Spinal cord (tissue), 10 donors: ENCODE data around the gene SOS1. TPM values are rescaled to one million over a fixed set of nuclear protein-coding genes. Genes with fewer than 3 reads are reported as not detected.
A peak's percentile ranks its signal among the peaks of the same experiment; 100 is the strongest.

Source experiments
- DNase-seq, 6 donors: peaks; one replicate each; pipeline versions ENCODE4 v3.0.0 to v3.0.0-alpha.2; 2013 to 2015; ENCODE audit warnings: low spot score in 6 of 6, low read depth in 4 of 6
- H3K27ac ChIP-seq: one replicate; pipeline ENCODE4 v1.5.1; 2013; ENCODE audit warnings: low read depth, low read length, control low read depth
- H3K27me3 ChIP-seq: one replicate; pipeline ENCODE4 v1.6.1; 2013; ENCODE audit warnings: low read length; ENCODE audit not compliant: control insufficient read depth, insufficient read depth
- H3K36me3 ChIP-seq: one replicate; pipeline ENCODE4 v1.6.1; 2013; ENCODE audit warnings: low read length; ENCODE audit not compliant: control insufficient read depth, insufficient read depth
- H3K4me1 ChIP-seq: one replicate; pipeline ENCODE4 v1.6.1; 2013; ENCODE audit warnings: low read length; ENCODE audit not compliant: control insufficient read depth, insufficient read depth
- H3K4me3 ChIP-seq: one replicate; pipeline ENCODE4 v1.5.1; 2013; ENCODE audit warnings: low read depth, low read length, control low read depth
- H3K9me3 ChIP-seq: one replicate; pipeline ENCODE4 v1.6.1; 2013; ENCODE audit warnings: low read length; ENCODE audit not compliant: control insufficient read depth, insufficient read depth
- WGBS: methylation state at CpG from one replicate; pipeline ENCODE4 v1.1.5; 2013; ENCODE audit warnings: missing lambda C conversion rate; ENCODE audit not compliant: insufficient coverage; 5-methylcytosine and 5-hydroxymethylcytosine counted together
- polyA plus RNA-seq, 2 donors: library from polyadenylated mRNA; unstranded; fragments of 120-200 nt; gene quantifications; one replicate each; pipeline ENCODE4 v1.2.1, GENCODE V29; 2013; ENCODE audit not compliant: insufficient read length in 2 of 2
- total RNA-seq, 2 donors: library from RNA; depleted of rRNA in 1 of 2; stranded (reverse); fragments of 120-200 nt in 1 of 2; fragments of >200 nt in 1 of 2; gene quantifications; one replicate each; pipeline versions ENCODE4 v1.2.3 to v1.2.4, GENCODE V29; 2013 to 2014
- donor health status: healthy.

The SOS1 gene
- total and polyA plus RNA-seq, 4 donors = 29.8 to 61.4 (median 35.9) TPM

- no peak for DNase-seq
- no peaks in the 10 kb centered on the region for H3K27me3 ChIP-seq
- WGBS = no CpG with 5 or more reads among the region's 1 CpG
- H3K4me3 ChIP-seq = no peak overlapping the region
- no peaks in the 10 kb centered on the region for H3K9me3 ChIP-seq
- no peaks in the 10 kb centered on the region for H3K4me1 ChIP-seq
- no peak overlapping the region for H3K27ac ChIP-seq
- H3K36me3 ChIP-seq = peaks cover 8% of the 10 kb centered on the region
Observed at GRCh38 chr2:39109537-39109936, 11.3 kb downstream of the SOS1 start.

GRCh38 chr2:39108377-39108776, 12.5 kb downstream of the SOS1 start:
- Histone ChIP-seq H3K9me3 (no peaks in the 10 kb centered on the region), H3K36me3 (peaks cover 8% of the 10 kb centered on the region), H3K27ac (no peak overlapping the region), H3K4me1 (no peaks in the 10 kb centered on the region), H3K27me3 (no peaks in the 10 kb centered on the region), H3K4me3 (no peak overlapping the region)
- no peak for DNase-seq
- WGBS = 76% methylated on average over 1 of the region's 1 CpG

GRCh38 chr2:39107724-39108273, 13.1 kb downstream of the SOS1 start:
- H3K4me1 ChIP-seq = no peaks in the 10 kb centered on the region
- H3K36me3 ChIP-seq = peaks cover 7% of the 10 kb centered on the region
- no peak overlapping the region for H3K4me3 ChIP-seq
- peak in 2 of 6 donors; percentile 12 to 21 for DNase-seq
- H3K27me3 ChIP-seq = no peaks in the 10 kb centered on the region
- no peaks in the 10 kb centered on the region for H3K9me3 ChIP-seq
- WGBS = 48% methylated on average over 2 of the region's 2 CpGs
- H3K27ac ChIP-seq = no peak overlapping the region

GRCh38 chr2:39107156-39107555, 13.7 kb downstream of the SOS1 start:
- H3K36me3 ChIP-seq = peaks cover under 1% of the 10 kb centered on the region
- H3K4me3 ChIP-seq = no peak overlapping the region
- DNase-seq = peak in 2 of 6 donors; percentile 24 to 45
- no peaks in the 10 kb centered on the region for H3K9me3 ChIP-seq
- 16% methylated on average over 4 of the region's 4 CpGs for WGBS
- H3K4me1 ChIP-seq = no peaks in the 10 kb centered on the region
- H3K27me3 ChIP-seq = no peaks in the 10 kb centered on the region
- H3K27ac ChIP-seq = no peak overlapping the region

GRCh38 chr2:39099870-39100728, 20.8 kb downstream of the SOS1 start:
- 100% methylated on average over 1 of the region's 7 CpGs for WGBS
- DNase-seq = no peak
- no peaks in the 10 kb centered on the region for H3K9me3 ChIP-seq
- no peak overlapping the region for H3K27ac ChIP-seq
- no peaks in the 10 kb centered on the region for H3K27me3 ChIP-seq
- no peaks in the 10 kb centered on the region for H3K36me3 ChIP-seq
- no peaks in the 10 kb centered on the region for H3K4me1 ChIP-seq
- no peak overlapping the region for H3K4me3 ChIP-seq

- Histone ChIP-seq H3K36me3 (no peaks in the 10 kb centered on the region), H3K27me3 (no peaks in the 10 kb centered on the region), H3K27ac (no peak overlapping the region), H3K4me1 (no peaks in the 10 kb centered on the region), H3K4me3 (no peak overlapping the region), H3K9me3 (no peaks in the 10 kb centered on the region)
- no peak for DNase-seq
- no CpG with 5 or more reads among the region's 2 CpGs for WGBS
Observed at GRCh38 chr2:39099310-39099869, 21.5 kb downstream of the SOS1 start.

- no peak overlapping the region for H3K27ac ChIP-seq
- no peak overlapping the region for H3K4me3 ChIP-seq
- no CpG with 5 or more reads among the region's 1 CpG for WGBS
- H3K4me1 ChIP-seq = no peaks in the 10 kb centered on the region
- H3K9me3 ChIP-seq = no peaks in the 10 kb centered on the region
- no peak for DNase-seq
- no peaks in the 10 kb centered on the region for H3K27me3 ChIP-seq
- H3K36me3 ChIP-seq = no peaks in the 10 kb centered on the region
Observed at GRCh38 chr2:39095624-39096023, 25.2 kb downstream of the SOS1 start.

- DNase-seq = no peak
- Histone ChIP-seq H3K4me1 (no peaks in the 10 kb centered on the region), H3K9me3 (no peaks in the 10 kb centered on the region), H3K27ac (no peak overlapping the region), H3K4me3 (no peak overlapping the region), H3K36me3 (no peaks in the 10 kb centered on the region), H3K27me3 (no peaks in the 10 kb centered on the region)
- WGBS = 80% methylated on average over 1 of the region's 1 CpG
Observed at GRCh38 chr2:39094717-39095363, 26.0 kb downstream of the SOS1 start.

GRCh38 chr2:39093218-39093898, 27.5 kb downstream of the SOS1 start:
- H3K9me3 ChIP-seq = no peaks in the 10 kb centered on the region
- no peak for DNase-seq
- H3K27ac ChIP-seq = no peak overlapping the region
- WGBS = 100% methylated on average over 1 of the region's 3 CpGs
- no peaks in the 10 kb centered on the region for H3K4me1 ChIP-seq
- no peaks in the 10 kb centered on the region for H3K27me3 ChIP-seq
- no peak overlapping the region for H3K4me3 ChIP-seq
- no peaks in the 10 kb centered on the region for H3K36me3 ChIP-seq
